Epithelial cell of alveolus of lung (primary cell): ENCODE measurements around the gene SMARCE1. TPM values are rescaled to one million over a fixed set of nuclear protein-coding genes. Genes with fewer than 3 reads are reported as not detected.

Experiments used
- total RNA-seq: library from RNA; depleted of rRNA; stranded (reverse); fragments of >200 nt; gene quantifications from 2 replicates; pipeline ENCODE4 v1.2.1, GENCODE V29; 2015

Gene SMARCE1
- total RNA-seq: 64.8 and 120 TPM in 2 replicates

DNA sequence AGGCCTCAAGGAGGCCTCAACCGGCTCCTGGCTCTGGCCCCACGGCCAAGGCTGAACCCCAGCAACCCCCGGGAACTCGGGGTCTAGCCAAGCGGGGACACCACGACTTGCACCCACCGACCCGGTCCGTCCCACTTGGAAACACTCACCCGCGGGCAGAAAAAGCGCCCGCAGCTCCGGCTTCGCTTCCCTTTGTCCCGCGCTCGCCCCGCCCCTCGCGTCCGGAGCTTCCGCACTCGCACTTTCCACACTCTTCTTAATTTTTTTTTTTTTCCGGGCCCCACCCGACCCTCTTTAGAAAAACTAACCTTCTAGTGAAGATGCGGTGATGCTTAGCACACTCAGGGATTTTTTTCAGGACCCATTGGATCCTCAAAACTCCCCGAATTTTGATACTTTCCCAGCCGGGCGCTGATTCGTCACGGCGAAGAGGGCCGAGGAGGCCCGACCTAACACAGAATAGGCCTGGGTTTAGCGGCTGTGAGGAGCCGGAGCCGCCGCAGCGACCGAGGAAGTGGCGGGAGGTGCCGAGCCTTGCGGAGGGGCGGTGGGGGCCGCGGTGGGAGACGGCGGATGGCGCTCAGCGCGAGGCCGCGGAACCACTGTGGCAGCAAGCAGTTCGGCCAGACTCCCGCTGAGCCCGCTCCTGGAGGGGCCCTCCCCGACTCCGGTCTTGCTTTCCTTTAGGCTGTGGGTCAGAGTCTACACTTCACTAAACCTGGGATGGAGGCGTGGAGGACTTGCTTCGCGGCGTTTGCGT, at the start of gene SMARCE1:
Gene SMARCE1 (minus strand): TSS at position 195 of the 760 bp plus-strand sequence. CDS start 2,016 bp downstream, outside the sequence.

GRCh38 chr17:40664582-40665333, 17.1 kb upstream of the SMARCE1 start, which contains the start of gene KRT222:
Gene KRT222, minus strand, starts transcription at chr17:40665177. Its CDS starts 78 bp downstream, at chr17:40665099.

Other genes with a start within 250 kb of the SMARCE1 start
- gene TOP2A, start 229.9 kb downstream of the SMARCE1 start, total RNA-seq: 89.5 and 102 TPM in 2 replicates
- 126 and 1,753 TPM in 2 replicates for gene IGFBP4, start 204.4 kb downstream of the SMARCE1 start, total RNA-seq
- 1.7 and 7.9 TPM in 2 replicates for gene TNS4, start 146.2 kb downstream of the SMARCE1 start, total RNA-seq
- gene CCR7, start 82.3 kb downstream of the SMARCE1 start, total RNA-seq: 0.72 TPM in 1 of 2 replicates, not detected in the other
- gene KRT222, start 17.4 kb upstream of the SMARCE1 start, total RNA-seq: under 0.01 TPM in 1 of 2 replicates, not detected in the other
- gene KRT24, start 55.9 kb upstream of the SMARCE1 start, total RNA-seq: not detected in 2 replicates
- gene KRT25, start 107.5 kb upstream of the SMARCE1 start, total RNA-seq: not detected in 2 replicates
- gene KRT26, start 124.4 kb upstream of the SMARCE1 start, total RNA-seq: not detected in 2 replicates
- not detected in 2 replicates for gene KRT27, start 134.7 kb upstream of the SMARCE1 start, total RNA-seq
- not detected in 2 replicates for gene KRT28, start 152.1 kb upstream of the SMARCE1 start, total RNA-seq
- gene KRT10, start 174.8 kb upstream of the SMARCE1 start, total RNA-seq: 24.4 and 33.1 TPM in 2 replicates
- gene KRT12, start 219.4 kb upstream of the SMARCE1 start, total RNA-seq: not detected in 2 replicates
- not detected in 2 replicates for gene KRT20, start 237.4 kb upstream of the SMARCE1 start, total RNA-seq